Caco-2 (cell line): ENCODE data around the gene CALM1. TPM values are rescaled to one million over a fixed set of nuclear protein-coding genes. Genes with fewer than 3 reads are reported as not detected.

Source experiments
- BruUV-seq: library from RNA; stranded (reverse); fragments of 400-500 nt; replicated peaks from 2 replicates; lab custom pipeline; 2021; lab: Mats Ljungman, UMichigan
- CTCF ChIA-PET: fragments of 300-600 bp; sonication (Branson Sonifier 250); formaldehyde crosslinking; loops from one replicate; lab custom pipeline; 2022; ENCODE audit warnings: antibody characterized with exemption; lab: Charles Lee
- POLR2A ChIA-PET: fragments of 300-600 bp; sonication (Branson Sonifier 250); formaldehyde crosslinking; loops from one replicate; lab custom pipeline; 2022; ENCODE audit warnings: antibody characterized with exemption; lab: Charles Lee
- DNase-seq, 2 experiments: peaks; one replicate each; pipeline versions ENCODE4 v3.0.0 to v3.0.0-alpha.2; 2020 to 2022
- H3K27me3 ChIP-seq: replicated peaks from 2 replicates; pipeline ENCODE4 v1.6.0; 2011; ENCODE audit warnings: low read length; ENCODE audit not compliant: control insufficient read depth, insufficient read depth
- H3K36me3 ChIP-seq: 2 replicates; pipeline ENCODE4 v1.5.1; 2011; ENCODE audit warnings: low read length; ENCODE audit not compliant: control insufficient read depth, insufficient read depth
- H3K4me1 ChIP-seq: fragments of 250-450 bp; sonication (Bioruptor Pico); 2 replicates; pipeline ENCODE4 v1.5.1; 2020; ENCODE audit warnings: mild to moderate bottlenecking
- H3K4me3 ChIP-seq: 2 replicates; pipeline ENCODE4 v1.5.1; 2011; ENCODE audit warnings: low read depth, mild to moderate bottlenecking, control low read depth, low read length
- H3K9me3 ChIP-seq: fragments of 250-450 bp; sonication (Bioruptor Pico); 2 replicates; pipeline ENCODE4 v1.5.1; 2020; ENCODE audit warnings: mild to moderate bottlenecking, moderate library complexity
- H3K27ac Mint-ChIP-seq: one replicate; pipeline ENCODE4 v1.8.0; 2022; ENCODE audit warnings: mixed read lengths; ENCODE audit not compliant: unreplicated experiment
- H3K27me3 Mint-ChIP-seq: one replicate; pipeline ENCODE4 v1.8.0; 2022; ENCODE audit warnings: mixed read lengths; ENCODE audit not compliant: insufficient read depth, unreplicated experiment
- H3K36me3 Mint-ChIP-seq: one replicate; pipeline ENCODE4 v1.8.0; 2022; ENCODE audit warnings: mild to moderate bottlenecking, mixed read lengths; ENCODE audit not compliant: insufficient read depth, unreplicated experiment
- H3K4me1 Mint-ChIP-seq: one replicate; pipeline ENCODE4 v1.8.0; 2022; ENCODE audit warnings: low read depth, mixed read lengths; ENCODE audit not compliant: unreplicated experiment
- H3K4me3 Mint-ChIP-seq: one replicate; pipeline ENCODE4 v1.8.0; 2022; ENCODE audit warnings: mild to moderate bottlenecking, moderate library complexity, mixed read lengths; ENCODE audit not compliant: unreplicated experiment
- H3K9me3 Mint-ChIP-seq: one replicate; pipeline ENCODE4 v1.8.0; 2022; ENCODE audit warnings: mixed read lengths; ENCODE audit not compliant: unreplicated experiment
- intact Hi-C: fragments of 100-400 bp; cut with micrococcal nuclease; formaldehyde crosslinking; loops from one replicate; pipeline ENCODE4 v1.10.0; 2022; ENCODE audit not compliant: unreplicated experiment
- total RNA-seq: library from RNA; stranded (reverse); gene quantifications from 2 replicates; pipeline ENCODE4 v1.2.3, GENCODE V29; 2022
- TF ChIP-seq, protein P1 (sequence below), 2 experiments: fragments of 200-600 bp in 1 of 2; IDR thresholded peaks; 1 replicate in 1 of 2; 2 replicates in 1 of 2; pipeline versions ENCODE4 v1.5.1 to v1.8.0; 2011 to 2022; ENCODE audit warnings: antibody characterized with exemption in 1 of 2, control low read depth in 1 of 2, inconsistent platforms in 1 of 2, low read depth in 1 of 2, low read length in 1 of 2, mild to moderate bottlenecking in 1 of 2, moderate library complexity in 1 of 2; ENCODE audit not compliant: insufficient read depth in 1 of 2, severe bottlenecking in 1 of 2, unreplicated experiment in 1 of 2

The CALM1 gene
- total RNA-seq, 1 experiment from 2014 or later = 437 TPM

GRCh38 chr14:90429754-90430153 is 32.9 kb downstream of the CALM1 start:
- DNase-seq = no peak
- BruUV-seq = no TSS peak
- Histone ChIP-seq H3K4me1 (no peaks in the 10 kb centered on the region), H3K4me3 (no peak overlapping the region), H3K36me3 (no peaks in the 10 kb centered on the region), H3K27me3 (no peaks in the 10 kb centered on the region), H3K9me3 (no peaks in the 10 kb centered on the region)
- H3K27ac Mint-ChIP-seq = no peak overlapping the region
- no peaks in the 10 kb centered on the region for H3K4me1 Mint-ChIP-seq
- intact Hi-C loops = no loop called here
- ChIA-PET POLR2A (no interaction called here), CTCF (interaction anchor here (0.7 kb wide), 1 partner anchor 236 kb away, joined by 4 read pairs; no protein-coding TSS in a partner anchor)
- peaks cover 8% of the 10 kb centered on the region for H3K9me3 Mint-ChIP-seq
- TF ChIP-seq, protein P1, sequence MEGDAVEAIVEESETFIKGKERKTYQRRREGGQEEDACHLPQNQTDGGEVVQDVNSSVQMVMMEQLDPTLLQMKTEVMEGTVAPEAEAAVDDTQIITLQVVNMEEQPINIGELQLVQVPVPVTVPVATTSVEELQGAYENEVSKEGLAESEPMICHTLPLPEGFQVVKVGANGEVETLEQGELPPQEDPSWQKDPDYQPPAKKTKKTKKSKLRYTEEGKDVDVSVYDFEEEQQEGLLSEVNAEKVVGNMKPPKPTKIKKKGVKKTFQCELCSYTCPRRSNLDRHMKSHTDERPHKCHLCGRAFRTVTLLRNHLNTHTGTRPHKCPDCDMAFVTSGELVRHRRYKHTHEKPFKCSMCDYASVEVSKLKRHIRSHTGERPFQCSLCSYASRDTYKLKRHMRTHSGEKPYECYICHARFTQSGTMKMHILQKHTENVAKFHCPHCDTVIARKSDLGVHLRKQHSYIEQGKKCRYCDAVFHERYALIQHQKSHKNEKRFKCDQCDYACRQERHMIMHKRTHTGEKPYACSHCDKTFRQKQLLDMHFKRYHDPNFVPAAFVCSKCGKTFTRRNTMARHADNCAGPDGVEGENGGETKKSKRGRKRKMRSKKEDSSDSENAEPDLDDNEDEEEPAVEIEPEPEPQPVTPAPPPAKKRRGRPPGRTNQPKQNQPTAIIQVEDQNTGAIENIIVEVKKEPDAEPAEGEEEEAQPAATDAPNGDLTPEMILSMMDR (IDR thresholded peaks at IDR 0.05; ENCODE audit: insufficient read depth in 1 of 2, low read depth in 1 of 2, low read length in 1 of 2, severe bottlenecking in 1 of 2, unreplicated experiment in 1 of 2) = no peak
- H3K27me3 Mint-ChIP-seq = no peaks in the 10 kb centered on the region
- no peak overlapping the region for H3K4me3 Mint-ChIP-seq
- H3K36me3 Mint-ChIP-seq = no peaks in the 10 kb centered on the region

GRCh38 chr14:90434370-90435020 is 37.7 kb downstream of the CALM1 start:
- intact Hi-C loops = no loop called here
- BruUV-seq = no TSS peak
- H3K4me1 ChIP-seq = no peaks in the 10 kb centered on the region; the same call in 1 of the 2 replicates
- no peak overlapping the region for H3K4me3 Mint-ChIP-seq
- no peaks in the 10 kb centered on the region for H3K27me3 ChIP-seq
- POLR2A ChIA-PET = no interaction called here
- DNase-seq = no peak
- CTCF ChIA-PET = interaction anchor here (0.7 kb wide), 1 partner anchor 233 kb away, joined by 4 read pairs; no protein-coding TSS in a partner anchor
- no peaks in the 10 kb centered on the region for H3K4me1 Mint-ChIP-seq
- H3K4me3 ChIP-seq = no peak overlapping the region
- no peaks in the 10 kb centered on the region for H3K9me3 ChIP-seq
- H3K9me3 Mint-ChIP-seq = peaks cover 8% of the 10 kb centered on the region
- no peak overlapping the region for H3K27ac Mint-ChIP-seq
- no peaks in the 10 kb centered on the region for H3K36me3 ChIP-seq
- H3K36me3 Mint-ChIP-seq = no peaks in the 10 kb centered on the region
- TF ChIP-seq, protein P1 (IDR thresholded peaks at IDR 0.05; ENCODE audit: insufficient read depth in 1 of 2, low read depth in 1 of 2, low read length in 1 of 2, severe bottlenecking in 1 of 2, unreplicated experiment in 1 of 2) = no peak
- H3K27me3 Mint-ChIP-seq = no peaks in the 10 kb centered on the region

GRCh38 chr14:90438841-90439240 is 42.0 kb downstream of the CALM1 start:
- peaks cover under 1% of the 10 kb centered on the region for H3K9me3 Mint-ChIP-seq
- ChIA-PET POLR2A (no interaction called here), CTCF (no interaction called here)
- no peaks in the 10 kb centered on the region for H3K27me3 Mint-ChIP-seq
- Histone ChIP-seq H3K36me3 (no peaks in the 10 kb centered on the region), H3K9me3 (no peaks in the 10 kb centered on the region), H3K27me3 (no peaks in the 10 kb centered on the region), H3K4me1 (peaks cover 5% of the 10 kb centered on the region), H3K4me3 (no peak overlapping the region)
- BruUV-seq = no TSS peak
- H3K4me3 Mint-ChIP-seq = no peak overlapping the region
- no peak overlapping the region for H3K27ac Mint-ChIP-seq
- TF ChIP-seq, protein P1 (IDR thresholded peaks at IDR 0.05; ENCODE audit: insufficient read depth in 1 of 2, low read depth in 1 of 2, low read length in 1 of 2, severe bottlenecking in 1 of 2, unreplicated experiment in 1 of 2) = no peak
- H3K36me3 Mint-ChIP-seq = no peaks in the 10 kb centered on the region
- DNase-seq = no peak
- intact Hi-C loops = no loop called here
- peaks cover 6% of the 10 kb centered on the region for H3K4me1 Mint-ChIP-seq
